GM20000 (cell line): Measurements from ENCODE around the gene SLC35F3.
"Not testable (repeated sequence)": the region's sequence is repeated elsewhere in the genome, so short reads cannot be mapped to it uniquely, and the experiment has no call there.

Source experiments
- DNase-seq: peaks from one replicate; pipeline ENCODE4 v3.0.0; 2012; ENCODE audit warnings: low spot score
- TF ChIP-seq, protein P1 (sequence below): IDR thresholded peaks from 2 replicates; pipeline ENCODE4 v1.5.1; 2012; ENCODE audit warnings: mild to moderate bottlenecking, control low read depth; ENCODE audit errors: extremely low read depth, missing control alignments

The SLC35F3 gene

DNA sequence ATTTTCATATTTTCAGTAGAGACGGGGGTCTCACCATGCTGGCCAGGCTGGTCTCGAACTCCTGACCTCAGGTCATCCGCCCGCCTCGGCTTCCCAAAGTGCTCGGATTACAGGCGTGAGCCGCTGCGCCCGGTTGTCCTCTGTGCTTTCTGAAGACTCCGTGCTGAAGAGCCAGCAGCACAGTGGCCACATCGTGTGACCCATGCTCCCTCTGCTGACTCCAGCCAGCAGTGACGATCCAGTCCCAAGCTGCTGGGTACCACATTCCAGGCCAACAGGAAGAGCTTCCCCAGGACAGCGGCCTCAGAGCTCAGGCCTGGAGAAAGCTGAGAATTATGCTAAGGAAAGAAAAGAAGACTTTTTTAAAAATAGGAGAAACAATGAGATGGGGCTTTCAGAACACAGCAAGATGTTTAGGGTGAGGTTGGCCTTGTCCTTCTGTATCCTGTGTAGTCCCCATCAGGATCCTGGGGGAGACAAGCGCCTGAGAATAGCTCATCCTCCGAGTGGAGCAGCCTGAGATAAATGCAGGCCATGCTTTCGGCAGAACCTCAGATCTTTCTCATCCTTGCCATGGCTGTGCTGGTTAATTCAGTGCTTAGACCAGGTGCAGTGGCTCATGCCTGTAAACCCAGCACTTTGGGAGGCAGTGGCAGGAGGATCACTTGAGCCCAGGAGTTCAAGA is 207.1 kb downstream of the SLC35F3 start:
- TF ChIP-seq, protein P1, sequence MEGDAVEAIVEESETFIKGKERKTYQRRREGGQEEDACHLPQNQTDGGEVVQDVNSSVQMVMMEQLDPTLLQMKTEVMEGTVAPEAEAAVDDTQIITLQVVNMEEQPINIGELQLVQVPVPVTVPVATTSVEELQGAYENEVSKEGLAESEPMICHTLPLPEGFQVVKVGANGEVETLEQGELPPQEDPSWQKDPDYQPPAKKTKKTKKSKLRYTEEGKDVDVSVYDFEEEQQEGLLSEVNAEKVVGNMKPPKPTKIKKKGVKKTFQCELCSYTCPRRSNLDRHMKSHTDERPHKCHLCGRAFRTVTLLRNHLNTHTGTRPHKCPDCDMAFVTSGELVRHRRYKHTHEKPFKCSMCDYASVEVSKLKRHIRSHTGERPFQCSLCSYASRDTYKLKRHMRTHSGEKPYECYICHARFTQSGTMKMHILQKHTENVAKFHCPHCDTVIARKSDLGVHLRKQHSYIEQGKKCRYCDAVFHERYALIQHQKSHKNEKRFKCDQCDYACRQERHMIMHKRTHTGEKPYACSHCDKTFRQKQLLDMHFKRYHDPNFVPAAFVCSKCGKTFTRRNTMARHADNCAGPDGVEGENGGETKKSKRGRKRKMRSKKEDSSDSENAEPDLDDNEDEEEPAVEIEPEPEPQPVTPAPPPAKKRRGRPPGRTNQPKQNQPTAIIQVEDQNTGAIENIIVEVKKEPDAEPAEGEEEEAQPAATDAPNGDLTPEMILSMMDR, result no peak
- no peak for DNase-seq

DNA sequence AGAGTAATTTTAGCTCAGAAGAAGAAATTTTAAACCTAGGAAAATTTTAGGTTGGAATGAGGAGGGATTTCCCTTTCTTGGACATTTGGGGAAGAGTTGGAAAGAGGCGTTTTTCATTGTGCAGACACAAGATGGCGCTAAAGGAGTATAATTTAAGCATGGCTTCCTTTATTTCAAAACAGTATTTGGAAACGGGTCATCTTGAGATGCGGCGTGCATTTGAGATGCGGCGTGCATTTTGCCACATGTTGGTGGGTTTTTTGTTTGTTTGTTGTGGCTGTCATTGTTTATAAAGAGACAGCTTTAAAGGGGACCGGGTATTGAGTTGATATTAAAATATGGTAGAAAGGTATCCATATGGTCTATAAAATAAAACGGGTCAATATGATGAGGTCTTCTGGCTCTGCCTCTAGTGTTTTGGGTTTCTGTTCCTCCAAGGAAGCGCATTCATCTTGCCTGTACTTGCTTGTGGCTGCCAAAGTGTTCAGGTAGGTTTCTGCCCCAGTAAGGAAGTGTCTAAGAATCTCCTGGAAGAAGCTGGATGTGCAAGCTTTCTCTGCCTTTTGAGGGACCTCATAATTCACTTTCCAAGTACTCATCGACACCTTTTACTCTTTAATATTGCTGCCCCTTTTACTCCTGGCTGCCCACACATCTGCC is 210.3 kb downstream of the SLC35F3 start:
- DNase-seq, result peak; percentile 36
- TF ChIP-seq, protein P1, result peak; percentile 54

DNA sequence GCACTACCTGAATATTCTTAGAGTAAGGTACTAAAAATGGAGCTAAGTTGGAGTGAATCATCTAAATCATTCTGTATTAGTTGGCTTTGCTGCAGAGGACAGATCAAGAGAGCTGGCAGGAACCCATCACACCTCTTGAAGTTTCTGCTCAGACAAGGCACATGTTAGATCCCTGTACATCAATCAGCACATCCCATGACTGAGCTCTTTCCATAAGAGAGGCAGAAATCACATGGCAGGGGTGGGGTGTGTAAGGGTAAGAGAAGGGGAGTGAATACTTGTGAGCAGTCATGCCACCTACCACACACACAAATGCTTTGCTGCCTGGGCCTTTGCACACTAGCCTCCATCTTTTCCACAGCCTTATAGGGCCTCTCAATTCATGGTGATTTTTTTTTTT is 214.4 kb downstream of the SLC35F3 start:
- TF ChIP-seq, protein P1, result no peak
- no peak for DNase-seq

DNA sequence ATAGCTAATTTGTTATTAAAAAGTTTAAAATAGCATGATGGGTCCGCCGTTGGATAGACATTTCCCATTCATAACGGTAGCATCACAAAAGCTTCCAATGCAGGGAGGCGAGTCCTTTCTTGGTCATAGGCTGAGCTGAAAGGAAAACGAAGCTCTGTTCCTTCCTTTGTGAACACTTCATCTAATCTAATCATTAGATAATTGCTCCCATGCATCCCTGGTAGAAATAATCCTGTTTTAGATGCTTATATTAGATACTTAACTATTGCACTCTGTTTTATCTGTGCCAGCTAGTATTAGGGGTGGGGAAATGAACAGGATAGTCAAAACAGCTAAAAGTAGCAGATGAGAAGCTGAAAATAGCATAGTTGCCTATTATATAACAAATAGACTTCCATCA is 215.0 kb downstream of the SLC35F3 start:
- TF ChIP-seq, protein P1, result no peak
- no peak for DNase-seq

DNA sequence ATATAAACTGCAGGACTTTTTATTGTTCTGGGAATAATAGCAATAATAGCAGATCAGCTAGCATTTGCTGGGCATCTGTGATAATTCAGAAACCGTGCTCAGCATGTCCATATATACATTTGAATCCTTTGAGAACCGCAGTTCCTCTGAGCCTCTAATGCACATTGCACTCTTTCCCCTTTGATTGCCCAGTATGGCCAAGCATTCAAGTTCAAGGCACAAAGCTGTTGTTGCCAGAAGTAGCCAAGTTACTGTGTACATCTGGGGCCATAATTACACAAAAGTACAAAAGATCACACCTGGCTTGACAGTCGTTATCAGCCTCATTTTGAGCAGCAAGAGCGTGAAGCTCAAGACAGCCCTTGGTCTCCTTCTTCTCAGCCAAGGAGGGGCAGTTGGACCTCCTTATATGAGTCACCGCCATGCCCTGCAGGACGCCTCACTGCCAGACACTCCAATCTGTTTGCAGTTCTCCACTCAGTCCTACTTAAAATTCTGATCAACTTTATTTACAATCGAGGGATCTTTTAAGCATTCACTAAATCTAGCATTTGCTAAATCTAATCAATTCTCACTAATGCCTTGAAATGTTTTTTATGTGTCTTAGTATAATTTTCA is 216.0 kb downstream of the SLC35F3 start:
- TF ChIP-seq, protein P1, result no peak
- no peak for DNase-seq

DNA sequence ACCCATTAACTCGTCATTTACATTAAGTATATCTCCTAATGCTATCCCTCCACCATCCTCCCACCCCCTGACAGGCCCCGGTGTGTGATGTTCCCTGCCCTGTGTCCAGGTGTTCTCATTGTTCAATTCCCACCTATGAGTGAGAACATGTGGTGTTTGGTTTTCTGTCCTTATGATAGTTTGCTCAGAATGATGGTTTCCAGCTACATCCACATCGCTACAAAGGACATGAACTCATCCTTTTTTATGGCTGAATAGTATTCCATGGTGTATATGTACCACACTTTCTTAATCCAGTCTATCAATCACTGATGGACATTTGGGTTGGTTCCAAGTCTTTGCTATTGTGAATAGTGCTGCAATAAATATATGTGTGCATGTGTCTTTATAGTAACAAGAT is 217.2 kb downstream of the SLC35F3 start:
- DNase-seq, result not testable (repeated sequence)

DNA sequence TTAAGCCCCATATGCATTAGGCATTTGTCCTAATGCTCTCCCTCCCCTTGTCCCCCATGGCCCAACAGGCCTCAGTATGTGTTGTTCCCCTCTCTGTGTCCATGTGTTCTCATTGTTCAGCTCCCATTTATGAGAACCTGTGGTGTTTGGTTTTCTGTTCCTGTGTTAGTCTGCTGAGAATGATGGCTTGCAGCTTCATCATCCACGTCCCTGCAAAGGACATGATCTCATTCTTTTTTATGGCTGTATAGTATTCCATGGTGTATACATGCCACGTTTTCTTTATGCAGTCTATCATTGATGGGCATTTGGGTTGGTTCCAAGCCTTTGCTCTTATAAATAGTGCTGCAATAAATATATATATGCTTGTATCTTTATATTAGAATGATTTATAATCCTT is 218.1 kb downstream of the SLC35F3 start:
- not testable (repeated sequence) for DNase-seq

DNA sequence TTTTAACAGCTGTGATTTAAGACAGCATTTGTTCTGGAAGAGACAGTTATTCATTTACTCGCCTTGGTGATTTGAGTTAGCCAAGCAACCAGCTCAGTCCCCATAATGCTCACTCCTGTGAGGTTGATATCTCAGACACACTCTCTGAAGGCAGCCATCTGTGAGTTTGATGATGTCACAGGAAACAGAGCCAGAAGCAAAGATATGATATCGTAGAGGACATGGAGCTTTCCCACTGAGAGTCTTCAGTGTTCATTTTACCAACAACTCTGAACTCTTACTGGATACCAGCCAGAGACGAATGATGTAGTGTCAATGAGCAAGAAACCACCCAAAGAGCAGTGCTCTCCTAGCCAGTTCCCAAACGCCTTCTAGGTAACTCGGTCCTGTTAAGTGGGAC is 219.4 kb downstream of the SLC35F3 start:
- no peak for DNase-seq
- TF ChIP-seq, protein P1, result no peak
